RPMI8226 (cell line): ENCODE measurements around the gene PDCL2.
"Not testable (repeated sequence)": the region's sequence is repeated elsewhere in the genome, so short reads cannot be mapped to it uniquely, and the experiment has no call there.

Experiments used
- DNase-seq: peaks from one replicate; pipeline ENCODE4 v3.0.0-alpha.2; 2015

PDCL2 gene

GRCh38 chr4:55582773-55583172, 9.3 kb downstream of the PDCL2 start:
- not testable (repeated sequence) for DNase-seq

GRCh38 chr4:55578341-55579010, 13.6 kb downstream of the PDCL2 start:
- DNase-seq = no peak

- no peak for DNase-seq
Observed at GRCh38 chr4:55575513-55575912, 16.5 kb downstream of the PDCL2 start.

- DNase-seq = no peak
Observed at GRCh38 chr4:55574252-55574651, 17.8 kb downstream of the PDCL2 start.

GRCh38 chr4:55571806-55572205, 20.2 kb downstream of the PDCL2 start:
- DNase-seq = no peak

- no peak for DNase-seq
Observed at GRCh38 chr4:55568905-55569504, 23.0 kb downstream of the PDCL2 start.

- peak; percentile 53 for DNase-seq
Observed at GRCh38 chr4:55561889-55562288, 30.2 kb downstream of the PDCL2 start.

- no peak for DNase-seq
Observed at GRCh38 chr4:55560096-55560495, 31.9 kb downstream of the PDCL2 start.

- DNase-seq = peak; percentile 8
Observed at GRCh38 chr4:55554453-55555030, 37.5 kb downstream of the PDCL2 start.

- DNase-seq = peak; percentile 75
Observed at GRCh38 chr4:55553441-55554201, 38.4 kb downstream of the PDCL2 start.

- DNase-seq = not testable (repeated sequence)
Observed at GRCh38 chr4:55551964-55552363, 40.1 kb downstream of the PDCL2 start.

- DNase-seq = no peak
Observed at GRCh38 chr4:55549888-55550287, 42.2 kb downstream of the PDCL2 start.

- no peak for DNase-seq
Observed at GRCh38 chr4:55547918-55548317, 44.1 kb downstream of the PDCL2 start.

- DNase-seq = no peak
Observed at GRCh38 chr4:55547466-55547770, 44.6 kb downstream of the PDCL2 start.

GRCh38 chr4:55546756-55547465, 45.1 kb downstream of the PDCL2 start, which contains the start of gene CLOCK:
CLOCK (minus strand) TSS chr4:55546909; CDS start chr4:55482785, 64,124 bp downstream.
- peak; percentile 87 for DNase-seq

- no peak for DNase-seq
Observed at GRCh38 chr4:55546506-55546755, 45.6 kb downstream of the PDCL2 start.

GRCh38 chr4:55545641-55546505, 46.2 kb downstream of the PDCL2 start:
- DNase-seq = peak; percentile 71

- DNase-seq = peak; percentile 28
Observed at GRCh38 chr4:55545151-55545550, 46.9 kb downstream of the PDCL2 start.

- DNase-seq = peak; percentile 18
Observed at GRCh38 chr4:55543858-55544257, 48.2 kb downstream of the PDCL2 start.

- no peak for DNase-seq
Observed at GRCh38 chr4:55540271-55540670, 51.8 kb downstream of the PDCL2 start.

GRCh38 chr4:55539658-55540057, 52.4 kb downstream of the PDCL2 start:
- DNase-seq = no peak

GRCh38 chr4:55538531-55538930, 53.5 kb downstream of the PDCL2 start:
- DNase-seq = no peak
